PC-9 (cell line): ENCODE measurements around the gene COL6A1.

Experiments used
- EZH2 ChIP-seq: fragments of 200-600 bp; sonication (generic); IDR thresholded peaks from 2 replicates; pipeline ENCODE4 v1.8.0; 2017; ENCODE audit warnings: antibody characterized with exemption, low read depth
- TF ChIP-seq, protein P1 (sequence below): fragments of 200-600 bp; sonication (generic); conservative IDR thresholded peaks from 2 replicates; pipeline ENCODE4 v1.6.1; 2017; ENCODE audit warnings: mixed run types, antibody characterized with exemption, mild to moderate bottlenecking, moderate library complexity

DNA sequence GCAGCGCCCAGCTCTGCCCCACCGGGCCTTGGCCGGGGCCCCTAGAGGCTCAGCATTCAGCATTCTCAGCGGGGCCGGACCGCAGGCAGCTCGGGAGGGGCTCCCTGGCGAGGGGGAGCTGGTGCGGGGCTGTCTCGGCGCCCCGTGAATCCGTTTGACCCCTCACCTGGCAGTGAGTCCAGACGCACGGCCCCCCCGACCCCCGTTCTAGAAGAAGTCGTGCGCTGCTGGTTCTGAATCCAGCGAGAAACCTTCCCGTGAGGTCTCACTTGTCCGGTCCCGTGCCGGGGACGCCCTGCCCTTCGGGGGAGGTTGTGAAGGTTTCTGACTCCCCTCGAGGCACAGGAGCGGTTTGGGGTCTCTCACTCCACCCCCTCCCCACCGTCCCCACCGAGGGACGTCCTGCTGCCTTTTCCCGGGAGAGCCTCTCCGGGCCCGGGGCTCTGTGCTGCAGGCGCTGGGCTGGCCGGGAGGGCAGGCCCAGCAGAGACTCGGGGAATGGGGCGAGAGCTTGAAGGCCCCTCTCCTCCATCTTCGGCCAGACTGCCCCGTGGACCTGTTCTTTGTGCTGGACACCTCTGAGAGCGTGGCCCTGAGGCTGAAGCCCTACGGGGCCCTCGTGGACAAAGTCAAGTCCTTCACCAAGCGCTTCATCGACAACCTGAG, 655 bp downstream of the COL6A1 start:
- TF ChIP-seq, protein P1, sequence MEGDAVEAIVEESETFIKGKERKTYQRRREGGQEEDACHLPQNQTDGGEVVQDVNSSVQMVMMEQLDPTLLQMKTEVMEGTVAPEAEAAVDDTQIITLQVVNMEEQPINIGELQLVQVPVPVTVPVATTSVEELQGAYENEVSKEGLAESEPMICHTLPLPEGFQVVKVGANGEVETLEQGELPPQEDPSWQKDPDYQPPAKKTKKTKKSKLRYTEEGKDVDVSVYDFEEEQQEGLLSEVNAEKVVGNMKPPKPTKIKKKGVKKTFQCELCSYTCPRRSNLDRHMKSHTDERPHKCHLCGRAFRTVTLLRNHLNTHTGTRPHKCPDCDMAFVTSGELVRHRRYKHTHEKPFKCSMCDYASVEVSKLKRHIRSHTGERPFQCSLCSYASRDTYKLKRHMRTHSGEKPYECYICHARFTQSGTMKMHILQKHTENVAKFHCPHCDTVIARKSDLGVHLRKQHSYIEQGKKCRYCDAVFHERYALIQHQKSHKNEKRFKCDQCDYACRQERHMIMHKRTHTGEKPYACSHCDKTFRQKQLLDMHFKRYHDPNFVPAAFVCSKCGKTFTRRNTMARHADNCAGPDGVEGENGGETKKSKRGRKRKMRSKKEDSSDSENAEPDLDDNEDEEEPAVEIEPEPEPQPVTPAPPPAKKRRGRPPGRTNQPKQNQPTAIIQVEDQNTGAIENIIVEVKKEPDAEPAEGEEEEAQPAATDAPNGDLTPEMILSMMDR, result no peak; the same call in 1 of the 2 replicates
- TF ChIP-seq EZH2, result no peak
